HepG2 (cell line): ENCODE results near the gene MFSD2A. TPM values are rescaled to one million over a fixed set of nuclear protein-coding genes. Genes with fewer than 3 reads are reported as not detected.

ENCODE experiments used
- ATF2 ChIP-seq: sonication (generic); formaldehyde crosslinking; IDR thresholded peaks from 2 replicates; pipeline ENCODE4 v1.4.0; 2020; ENCODE audit warnings: missing genetic modification reagents
- ETV5 ChIP-seq: IDR thresholded peaks from 2 replicates; pipeline ENCODE4 v1.6.1; 2018; ENCODE audit warnings: missing biosample characterization, missing genetic modification reagents, inconsistent platforms, borderline replicate concordance
- KDM6A ChIP-seq: IDR thresholded peaks from 2 replicates; pipeline ENCODE4 v1.6.1; 2016; ENCODE audit warnings: low read depth
- NONO ChIP-seq, 2 experiments: fragments of 450-650 bp in 1 of 2; sonication (generic) in 1 of 2; formaldehyde crosslinking in 1 of 2; IDR thresholded peaks in 1 of 2; conservative IDR thresholded peaks in 1 of 2; 2 replicates each; pipeline versions ENCODE4 v1.6.1 to v1.8.0; 2017 to 2022; ENCODE audit warnings: mild to moderate bottlenecking in 1 of 2, missing genetic modification reagents in 1 of 2, moderate library complexity in 1 of 2
- PAXIP1 ChIP-seq: sonication (generic); formaldehyde crosslinking; conservative IDR thresholded peaks from 2 replicates; pipeline ENCODE4 v1.4.0; 2020; ENCODE audit warnings: mild to moderate bottlenecking, missing genetic modification reagents, moderate library complexity
- PHB2 ChIP-seq: fragments of 450-650 bp; IDR thresholded peaks from 2 replicates; pipeline ENCODE4 v1.6.1; 2018; ENCODE audit not compliant: partially characterized antibody
- TRIM24 ChIP-seq: sonication (generic); formaldehyde crosslinking; IDR thresholded peaks from 2 replicates; pipeline ENCODE4 v1.8.0; 2022; ENCODE audit warnings: mild to moderate bottlenecking, missing genetic modification reagents
- ZNF343 ChIP-seq: sonication (generic); formaldehyde crosslinking; IDR thresholded peaks from 2 replicates; pipeline ENCODE4 v1.4.0; 2020; ENCODE audit warnings: mild to moderate bottlenecking, missing genetic modification reagents
- ZNF547 ChIP-seq: sonication (generic); formaldehyde crosslinking; IDR thresholded peaks from 2 replicates; pipeline ENCODE4 v1.5.1; 2020; ENCODE audit warnings: mild to moderate bottlenecking, missing genetic modification reagents
- ZNF776 ChIP-seq: sonication (generic); formaldehyde crosslinking; IDR thresholded peaks from 2 replicates; pipeline ENCODE4 v1.4.0; 2020; ENCODE audit warnings: mild to moderate bottlenecking, missing genetic modification reagents
- polyA plus RNA-seq, 8 experiments: library from polyadenylated mRNA; depleted of rRNA in 3 of 8; stranded (reverse) in 7 of 8; unstranded in 1 of 8; fragments of >200 nt; fragmentation: Illumina TruSeq in 4 of 8; extraction: Trizol in 4 of 8; gene quantifications; 2 replicates each; pipeline versions ENCODE4 v1.2.1 to v1.2.3, GENCODE V29; 2011 to 2016; ENCODE audit warnings: low read depth in 4 of 8, missing spikeins in 1 of 8, mixed read lengths in 1 of 8; ENCODE audit not compliant: insufficient read depth in 1 of 8
- total RNA-seq, 5 experiments: library from RNA; depleted of rRNA; stranded (reverse); fragments of >200 nt; fragmentation: Illumina TruSeq; extraction: Trizol; gene quantifications; 2 replicates each; pipeline ENCODE4 v1.2.3, GENCODE V29; 2016; ENCODE audit warnings: low read depth in 1 of 5
- TF ChIP-seq, protein P1 (sequence below): IDR thresholded peaks from 2 replicates; pipeline ENCODE4 v1.6.1; 2016
- TF ChIP-seq, protein P2 (sequence below): IDR thresholded peaks from 2 replicates; pipeline ENCODE4 v1.6.1; 2012; ENCODE audit warnings: inconsistent platforms
- TF ChIP-seq, protein P3 (sequence below): IDR thresholded peaks from 2 replicates; pipeline ENCODE4 v1.4.0; 2020; ENCODE audit warnings: mild to moderate bottlenecking, missing genetic modification reagents

MFSD2A gene
- total and polyA plus RNA-seq, 2 of the 13 experiments (the other 11 are each of a cell fraction or from before 2014, with no cell fraction given): 0.08 TPM; not detected in 1

GRCh38 chr1:39933956-39934941 is 20.7 kb upstream of the MFSD2A start (continued):
- TF ChIP-seq ZNF776 (CRISPR knock-in tag): no peak
- TF ChIP-seq ETV5 (CRISPR knock-in tag): peak; percentile 79; the same call in 1 of the 2 replicates
- TF ChIP-seq, protein P1, sequence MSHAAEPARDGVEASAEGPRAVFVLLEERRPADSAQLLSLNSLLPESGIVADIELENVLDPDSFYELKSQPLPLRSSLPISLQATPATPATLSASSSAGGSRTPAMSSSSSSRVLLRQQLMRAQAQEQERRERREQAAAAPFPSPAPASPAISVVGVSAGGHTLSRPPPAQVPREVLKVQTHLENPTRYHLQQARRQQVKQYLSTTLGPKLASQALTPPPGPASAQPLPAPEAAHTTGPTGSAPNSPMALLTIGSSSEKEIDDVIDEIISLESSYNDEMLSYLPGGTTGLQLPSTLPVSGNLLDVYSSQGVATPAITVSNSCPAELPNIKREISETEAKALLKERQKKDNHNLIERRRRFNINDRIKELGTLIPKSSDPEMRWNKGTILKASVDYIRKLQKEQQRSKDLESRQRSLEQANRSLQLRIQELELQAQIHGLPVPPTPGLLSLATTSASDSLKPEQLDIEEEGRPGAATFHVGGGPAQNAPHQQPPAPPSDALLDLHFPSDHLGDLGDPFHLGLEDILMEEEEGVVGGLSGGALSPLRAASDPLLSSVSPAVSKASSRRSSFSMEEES (CRISPR knock-in tag): peak; percentile 79
- no peak for TF ChIP-seq PHB2
- TF ChIP-seq KDM6A (CRISPR knock-in tag): peak; percentile 53; the same call in 1 of the 2 replicates
- TF ChIP-seq PAXIP1 (CRISPR knock-in tag): peak; percentile 59
- TF ChIP-seq, protein P2, sequence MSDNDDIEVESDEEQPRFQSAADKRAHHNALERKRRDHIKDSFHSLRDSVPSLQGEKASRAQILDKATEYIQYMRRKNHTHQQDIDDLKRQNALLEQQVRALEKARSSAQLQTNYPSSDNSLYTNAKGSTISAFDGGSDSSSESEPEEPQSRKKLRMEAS: peak; percentile 72
- TF ChIP-seq ZNF547: no peak
- TF ChIP-seq, protein P3, sequence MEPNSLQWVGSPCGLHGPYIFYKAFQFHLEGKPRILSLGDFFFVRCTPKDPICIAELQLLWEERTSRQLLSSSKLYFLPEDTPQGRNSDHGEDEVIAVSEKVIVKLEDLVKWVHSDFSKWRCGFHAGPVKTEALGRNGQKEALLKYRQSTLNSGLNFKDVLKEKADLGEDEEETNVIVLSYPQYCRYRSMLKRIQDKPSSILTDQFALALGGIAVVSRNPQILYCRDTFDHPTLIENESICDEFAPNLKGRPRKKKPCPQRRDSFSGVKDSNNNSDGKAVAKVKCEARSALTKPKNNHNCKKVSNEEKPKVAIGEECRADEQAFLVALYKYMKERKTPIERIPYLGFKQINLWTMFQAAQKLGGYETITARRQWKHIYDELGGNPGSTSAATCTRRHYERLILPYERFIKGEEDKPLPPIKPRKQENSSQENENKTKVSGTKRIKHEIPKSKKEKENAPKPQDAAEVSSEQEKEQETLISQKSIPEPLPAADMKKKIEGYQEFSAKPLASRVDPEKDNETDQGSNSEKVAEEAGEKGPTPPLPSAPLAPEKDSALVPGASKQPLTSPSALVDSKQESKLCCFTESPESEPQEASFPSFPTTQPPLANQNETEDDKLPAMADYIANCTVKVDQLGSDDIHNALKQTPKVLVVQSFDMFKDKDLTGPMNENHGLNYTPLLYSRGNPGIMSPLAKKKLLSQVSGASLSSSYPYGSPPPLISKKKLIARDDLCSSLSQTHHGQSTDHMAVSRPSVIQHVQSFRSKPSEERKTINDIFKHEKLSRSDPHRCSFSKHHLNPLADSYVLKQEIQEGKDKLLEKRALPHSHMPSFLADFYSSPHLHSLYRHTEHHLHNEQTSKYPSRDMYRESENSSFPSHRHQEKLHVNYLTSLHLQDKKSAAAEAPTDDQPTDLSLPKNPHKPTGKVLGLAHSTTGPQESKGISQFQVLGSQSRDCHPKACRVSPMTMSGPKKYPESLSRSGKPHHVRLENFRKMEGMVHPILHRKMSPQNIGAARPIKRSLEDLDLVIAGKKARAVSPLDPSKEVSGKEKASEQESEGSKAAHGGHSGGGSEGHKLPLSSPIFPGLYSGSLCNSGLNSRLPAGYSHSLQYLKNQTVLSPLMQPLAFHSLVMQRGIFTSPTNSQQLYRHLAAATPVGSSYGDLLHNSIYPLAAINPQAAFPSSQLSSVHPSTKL: peak; percentile 70
- TF ChIP-seq ATF2 (CRISPR knock-in tag): peak; percentile 85
- no peak for TF ChIP-seq NONO (IDR thresholded peaks at IDR 0.05)
- TF ChIP-seq NONO (CRISPR knock-in tag; conservative IDR thresholded peaks at IDR 0.05): 0 out of 2 replicates have a peak, but pooled peaks have one; percentile 21
- no peak for TF ChIP-seq ZNF343 (CRISPR knock-in tag)
- TF ChIP-seq TRIM24 (CRISPR knock-in tag): peak; percentile 85
